HCT116 (cell line): ENCODE measurements around the gene TMEM255A. TPM values are rescaled to one million over a fixed set of nuclear protein-coding genes. Genes with fewer than 3 reads are reported as not detected.
A peak's percentile ranks its signal among the peaks of the same experiment; 100 is the strongest.

Experiments used
- ATAC-seq: fragments of 200-7000 bp; cut with Tn5 transposase; 2 replicates; pipeline ENCODE4 v1.9.1; 2020; ENCODE audit warnings: mild to moderate bottlenecking, moderate library complexity
- BruUV-seq: library from RNA; stranded (reverse); fragments of 400-500 nt; replicated peaks from 2 replicates; lab custom pipeline; 2021; lab: Mats Ljungman, UMichigan
- CTCF ChIA-PET: fragments of 300-600 bp; sonication (Branson Sonifier 250); formaldehyde crosslinking; loops from one replicate; lab custom pipeline; 2021; ENCODE audit warnings: antibody characterized with exemption; lab: Charles Lee
- POLR2A ChIA-PET: fragments of 300-600, 350-600 bp; sonication (Branson Sonifier 250); formaldehyde crosslinking; loops from one replicate; lab custom pipeline; 2021; ENCODE audit warnings: antibody characterized with exemption; lab: Charles Lee
- RAD21 ChIA-PET, 2 experiments: fragments of 300-600 bp; sonication (Branson Sonifier 250); formaldehyde crosslinking; loops; one replicate each; lab custom pipeline; 2023; ENCODE audit warnings: low total read pairs in 2 of 2; ENCODE audit not compliant: uncharacterized antibody in 2 of 2, unreplicated experiment in 2 of 2, low non-redundant PET in 1 of 2; lab: Charles Lee
- DNase-seq: peaks from one replicate; pipeline ENCODE4 v3.0.0-alpha.2; 2010; ENCODE audit warnings: low read depth, low spot score
- H2AFZ ChIP-seq: fragments of 200-600 bp; shearing (Covaris generic), sonication (generic); 2 replicates; pipeline ENCODE4 v1.6.1; 2017; ENCODE audit warnings: low read depth, mixed run types, mixed read lengths, antibody characterized with exemption, low read length; ENCODE audit not compliant: poor library complexity, severe bottlenecking
- H3K27ac ChIP-seq: 2 replicates; pipeline ENCODE4 v1.5.1; 2012; ENCODE audit warnings: low read depth, low read length
- H3K27me3 ChIP-seq: fragments of 200-600 bp; sonication (generic); 2 replicates; pipeline ENCODE4 v1.6.1; 2016; ENCODE audit warnings: mixed run types, low read length, mixed read lengths; ENCODE audit not compliant: insufficient read depth
- H3K36me3 ChIP-seq, 2 experiments: fragments of 200-500 bp in 1 of 2; fragments of 200-600 bp in 1 of 2; sonication (Bioruptor generic) in 1 of 2; sonication (generic) in 1 of 2; 2 replicates each; pipeline versions ENCODE4 v1.5.1 to v1.6.1; 2014 to 2016; ENCODE audit warnings: low read length in 2 of 2, inconsistent platforms in 1 of 2, mixed read lengths in 1 of 2, mixed run types in 1 of 2; ENCODE audit not compliant: insufficient read depth in 2 of 2, control insufficient read depth in 1 of 2
- H3K4me1 ChIP-seq, 2 experiments: fragments of 200-600 bp in 1 of 2; sonication (generic) in 1 of 2; 2 replicates each; pipeline versions ENCODE4 v1.5.1 to v1.6.1; 2012 to 2017; ENCODE audit warnings: low read length in 2 of 2, inconsistent platforms in 1 of 2, mild to moderate bottlenecking in 1 of 2, mixed read lengths in 1 of 2, mixed run types in 1 of 2, moderate library complexity in 1 of 2; ENCODE audit not compliant: insufficient read depth in 2 of 2, control insufficient read depth in 1 of 2
- H3K4me2 ChIP-seq: fragments of 200-600 bp; sonication (generic); 2 replicates; pipeline ENCODE4 v1.6.1; 2017; ENCODE audit warnings: mixed run types, low read length, mixed read lengths
- H3K4me3 ChIP-seq, 2 experiments: fragments of 200-600 bp in 1 of 2; sonication (generic) in 1 of 2; replicated peaks in 1 of 2; 2 replicates each; pipeline ENCODE4 v1.5.1; 2011 to 2016; ENCODE audit warnings: low read length in 2 of 2, control low read depth in 1 of 2, low read depth in 1 of 2, mild to moderate bottlenecking in 1 of 2, mixed read lengths in 1 of 2, mixed run types in 1 of 2
- H3K79me2 ChIP-seq: fragments of 200-600 bp; sonication (generic); 2 replicates; pipeline ENCODE4 v1.6.1; 2017; ENCODE audit warnings: mild to moderate bottlenecking, mixed run types, low read length, moderate library complexity, mixed read lengths; ENCODE audit not compliant: insufficient read depth
- H3K9ac ChIP-seq: fragments of 200-600 bp; sonication (generic); 2 replicates; pipeline ENCODE4 v1.6.1; 2016; ENCODE audit warnings: low read length, mixed read lengths
- H3K9me2 ChIP-seq: fragments of 200-600 bp; sonication (generic), shearing (Covaris generic); 2 replicates; pipeline ENCODE4 v1.6.1; 2017; ENCODE audit warnings: mixed run types, mild to moderate bottlenecking, moderate library complexity; ENCODE audit not compliant: insufficient read depth
- H3K9me3 ChIP-seq, 2 experiments: fragments of 200-500 bp in 1 of 2; fragments of 200-600 bp in 1 of 2; sonication (Bioruptor generic) in 1 of 2; sonication (generic) in 1 of 2; 2 replicates each; pipeline ENCODE4 v1.6.1; 2014 to 2017; ENCODE audit warnings: low read length in 2 of 2, mixed read lengths in 2 of 2, inconsistent platforms in 1 of 2, low read depth in 1 of 2, mild to moderate bottlenecking in 1 of 2, mixed run types in 1 of 2, moderate library complexity in 1 of 2; ENCODE audit not compliant: control insufficient read depth in 1 of 2, insufficient read depth in 1 of 2
- H4K20me1 ChIP-seq: fragments of 200-600 bp; sonication (generic), shearing (Covaris generic); 2 replicates; pipeline ENCODE4 v1.6.1; 2017; ENCODE audit warnings: mixed run types, mild to moderate bottlenecking, moderate library complexity; ENCODE audit not compliant: insufficient read depth
- CEBPB ChIP-seq: IDR thresholded peaks from 2 replicates; pipeline ENCODE4 v1.6.1; 2012; ENCODE audit warnings: low read depth
- EGR1 ChIP-seq: IDR thresholded peaks from 2 replicates; pipeline ENCODE4 v1.6.1; 2012; ENCODE audit warnings: low read depth
- FOSL1 ChIP-seq: IDR thresholded peaks from 2 replicates; pipeline ENCODE4 v1.6.1; 2012; ENCODE audit warnings: low read depth
- ZFX ChIP-seq: fragments of 450-650 bp; IDR thresholded peaks from 2 replicates; pipeline ENCODE4 v1.6.1; 2017
- intact Hi-C: fragments of 100-400 bp; cut with micrococcal nuclease; formaldehyde crosslinking; loops from 2 replicates; pipeline ENCODE4 v1.10.0; 2022
- total RNA-seq: library from RNA; stranded (reverse); gene quantifications from one replicate; pipeline ENCODE4 v1.2.1, GENCODE V29; 2021; ENCODE audit not compliant: unreplicated experiment
- TF ChIP-seq, protein P1 (sequence below): IDR thresholded peaks from 2 replicates; pipeline ENCODE4 v1.6.1; 2012

Gene TMEM255A
- total RNA-seq, 1 experiment from 2014 or later: not detected

DNA sequence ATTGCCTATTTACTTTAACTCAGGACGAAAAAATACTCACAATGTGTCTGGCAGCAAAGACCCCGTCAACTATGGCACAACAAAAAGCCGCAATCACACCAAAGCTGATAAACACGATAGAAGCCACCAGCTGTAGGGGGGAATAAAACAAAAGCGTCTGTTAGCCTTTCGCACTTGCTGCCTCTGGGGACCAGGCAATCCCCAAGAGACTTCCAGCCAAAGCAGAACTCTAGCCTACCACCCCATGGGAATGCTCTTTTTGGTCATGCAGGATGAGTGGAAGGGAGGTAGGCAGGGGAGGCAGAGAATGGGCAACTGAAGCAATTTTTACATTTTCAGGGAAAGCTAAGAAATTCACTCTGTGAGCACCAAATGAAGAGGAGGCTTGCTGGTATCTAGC is 20.1 kb downstream of the TMEM255A start:
- POLR2A ChIA-PET: no interaction called here
- BruUV-seq: no TSS peak

DNA sequence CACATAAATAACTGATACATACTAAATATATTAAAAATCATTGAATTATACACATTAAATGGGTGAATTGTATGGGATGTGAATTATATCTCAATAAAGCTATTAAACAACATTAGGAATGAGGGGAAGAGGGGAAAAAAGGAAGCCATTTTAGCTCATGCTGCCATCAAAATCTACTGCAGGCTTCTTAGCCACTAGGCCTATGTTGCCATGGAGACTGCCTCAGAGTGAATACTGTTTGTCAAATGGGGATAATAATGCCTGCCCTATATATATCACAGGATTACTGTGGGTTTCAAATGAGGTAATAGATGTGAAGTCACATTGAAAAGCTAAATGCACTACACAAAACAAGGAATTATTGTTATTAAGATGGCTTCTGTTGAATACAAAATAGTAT is 21.2 kb downstream of the TMEM255A start:
- no TSS peak for BruUV-seq
- ChIA-PET RAD21 (no interaction called here), POLR2A (interaction anchor here (0.7 kb wide), 1 partner anchor 15 kb away, joined by 4 read pairs; no protein-coding TSS in a partner anchor), CTCF (no interaction called here)
- Histone ChIP-seq H4K20me1 (no peaks in the 10 kb centered on the region), H3K4me2 (no peak overlapping the region), H3K9me2 (no peaks in the 10 kb centered on the region), H3K9me3 (no peaks in the 10 kb centered on the region), H3K4me3 (no peak overlapping the region), H3K9ac (no peak overlapping the region), H3K36me3 (no peaks in the 10 kb centered on the region), H3K27ac (no peak overlapping the region), H2AFZ (no peak overlapping the region), H3K79me2 (no peaks in the 10 kb centered on the region), H3K4me1 (no peaks in the 10 kb centered on the region)
- intact Hi-C loops: no loop called here
- DNase-seq: no peak
- TF ChIP-seq CEBPB (no peak), ZFX (peak; percentile 8; the same call in 1 of the 2 replicates)
- TF ChIP-seq, all 23 proteins: peak for 1
- no peaks in the 10 kb centered on the region for H3K27me3 ChIP-seq
- no peak for ATAC-seq

More for the DNA sequence above, 20.1 kb downstream of the TMEM255A start:
- Histone ChIP-seq H3K9ac (no peak overlapping the region), H3K4me1 (no peaks in the 10 kb centered on the region), H3K4me2 (no peak overlapping the region), H3K36me3 (no peaks in the 10 kb centered on the region), H4K20me1 (no peaks in the 10 kb centered on the region), H3K9me2 (no peaks in the 10 kb centered on the region), H3K9me3 (no peaks in the 10 kb centered on the region), H3K27me3 (no peaks in the 10 kb centered on the region), H3K4me3 (no peak overlapping the region), H3K79me2 (no peaks in the 10 kb centered on the region), H3K27ac (no peak overlapping the region), H2AFZ (no peak overlapping the region)
- ChIA-PET CTCF (no interaction called here), RAD21 (no interaction called here)
- TF ChIP-seq FOSL1: no peak
- no peak for TF ChIP-seq ZFX
- TF ChIP-seq, protein P1, sequence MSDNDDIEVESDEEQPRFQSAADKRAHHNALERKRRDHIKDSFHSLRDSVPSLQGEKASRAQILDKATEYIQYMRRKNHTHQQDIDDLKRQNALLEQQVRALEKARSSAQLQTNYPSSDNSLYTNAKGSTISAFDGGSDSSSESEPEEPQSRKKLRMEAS: no peak
- no peak for TF ChIP-seq EGR1
- DNase-seq (no peak), ATAC-seq (no peak)
- intact Hi-C loops: no loop called here
